ENCODE measurements around the gene EXOC3L1. TPM values are rescaled to one million over a fixed set of nuclear protein-coding genes. Genes with fewer than 3 reads are reported as not detected.

The EXOC3L1 gene
- polyA plus RNA-seq, 5 donors: 7.6 to 14.8 (median 9.4) TPM

GRCh38 chr16:67150047-67150832 is 39.7 kb downstream of the EXOC3L1 start:
- DNase-seq: peak; percentile 83 to 84

- no peak for DNase-seq
These were observed 40.5 kb downstream of the EXOC3L1 start for GRCh38 chr16:67149276-67150046.

- no peak for DNase-seq
These were observed 41.2 kb downstream of the EXOC3L1 start for GRCh38 chr16:67148656-67149275.

- no peak for DNase-seq
These were observed 41.7 kb downstream of the EXOC3L1 start for GRCh38 chr16:67148221-67148620.

GRCh38 chr16:67147437-67148140 is 42.3 kb downstream of the EXOC3L1 start:
- no peak for DNase-seq

- no peak for DNase-seq
These were observed 43.2 kb downstream of the EXOC3L1 start for GRCh38 chr16:67146523-67147357.

- no peak for DNase-seq
These were observed 44.2 kb downstream of the EXOC3L1 start for GRCh38 chr16:67145746-67146145.

GRCh38 chr16:67144943-67145342 is 45.0 kb downstream of the EXOC3L1 start:
- DNase-seq: no peak

- DNase-seq: no peak
These were observed 47.6 kb downstream of the EXOC3L1 start for GRCh38 chr16:67142342-67142741.

GRCh38 chr16:67141391-67141790 is 48.5 kb downstream of the EXOC3L1 start:
- DNase-seq: no peak

GRCh38 chr16:67137605-67138004 is 52.3 kb downstream of the EXOC3L1 start:
- no peak for DNase-seq

Other genes with a start within 250 kb of the EXOC3L1 start
- 1 to 10 TPM; 4.0 to 5.6 (median 4.2) TPM for gene CES3, start 228.9 kb downstream of the EXOC3L1 start, polyA plus RNA-seq (ENCODE audit: insufficient read depth in 1 of 5, insufficient read length in 5 of 5, low replicate concordance in 1 of 5)
- gene CES4A, start 201.5 kb downstream of the EXOC3L1 start, polyA plus RNA-seq (ENCODE audit: insufficient read depth in 1 of 5, insufficient read length in 5 of 5, low replicate concordance in 1 of 5): 10 to 100 TPM in 1 of 5 donors, 1 to 10 TPM in 4; 6.2 to 11.9 (median 7.3) TPM
- 10 to 100 TPM; 55.5 to 65.8 (median 61.0) TPM for gene CBFB, start 161.0 kb downstream of the EXOC3L1 start, polyA plus RNA-seq (ENCODE audit: insufficient read depth in 1 of 5, insufficient read length in 5 of 5, low replicate concordance in 1 of 5)
- gene PHAF1, start 80.2 kb downstream of the EXOC3L1 start, polyA plus RNA-seq (ENCODE audit: insufficient read depth in 1 of 5, insufficient read length in 5 of 5, low replicate concordance in 1 of 5): 10 to 100 TPM; 21.1 to 25.8 (median 23.0) TPM
- 10 to 100 TPM; 16.4 to 30.4 (median 18.7) TPM for gene B3GNT9, start 39.1 kb downstream of the EXOC3L1 start, polyA plus RNA-seq (ENCODE audit: insufficient read depth in 1 of 5, insufficient read length in 5 of 5, low replicate concordance in 1 of 5)
- 10 to 100 TPM in 2 of 5 donors, 1 to 10 TPM in 3; 5.0 to 12.0 (median 7.0) TPM for gene TRADD, start 30.2 kb downstream of the EXOC3L1 start, polyA plus RNA-seq (ENCODE audit: insufficient read depth in 1 of 5, insufficient read length in 5 of 5, low replicate concordance in 1 of 5)
- 1 to 10 TPM; 1.5 to 4.0 (median 3.6) TPM for gene FBXL8, start 30.2 kb downstream of the EXOC3L1 start, polyA plus RNA-seq (ENCODE audit: insufficient read depth in 1 of 5, insufficient read length in 5 of 5, low replicate concordance in 1 of 5)
- 1 to 10 TPM; 3.6 to 5.9 (median 4.4) TPM for gene HSF4, start 25.4 kb downstream of the EXOC3L1 start, polyA plus RNA-seq (ENCODE audit: insufficient read depth in 1 of 5, insufficient read length in 5 of 5, low replicate concordance in 1 of 5)
- 10 to 100 TPM in 4 of 5 donors, 1 to 10 TPM in 1; 9.5 to 17.9 (median 17.0) TPM for gene NOL3, start 19.6 kb downstream of the EXOC3L1 start, polyA plus RNA-seq (ENCODE audit: insufficient read depth in 1 of 5, insufficient read length in 5 of 5, low replicate concordance in 1 of 5)
- gene MATCAP1, start 6.2 kb downstream of the EXOC3L1 start, polyA plus RNA-seq (ENCODE audit: insufficient read depth in 1 of 5, insufficient read length in 5 of 5, low replicate concordance in 1 of 5): 10 to 100 TPM; 50.9 to 64.6 (median 53.7) TPM
- 10 to 100 TPM; 43.8 to 70.5 (median 57.5) TPM for gene E2F4, start 2.0 kb upstream of the EXOC3L1 start, polyA plus RNA-seq (ENCODE audit: insufficient read depth in 1 of 5, insufficient read length in 5 of 5, low replicate concordance in 1 of 5)
- 10 to 100 TPM in 1 of 5 donors, 1 to 10 TPM in 4; 4.6 to 11.0 (median 6.3) TPM for gene ELMO3, start 9.0 kb upstream of the EXOC3L1 start, polyA plus RNA-seq (ENCODE audit: insufficient read depth in 1 of 5, insufficient read length in 5 of 5, low replicate concordance in 1 of 5)
- 10 to 100 TPM; 22.2 to 32.3 (median 24.8) TPM for gene TMEM208, start 37.0 kb upstream of the EXOC3L1 start, polyA plus RNA-seq (ENCODE audit: insufficient read depth in 1 of 5, insufficient read length in 5 of 5, low replicate concordance in 1 of 5)
- 100 to 1,000 TPM; 134 to 279 (median 182) TPM for gene FHOD1, start 57.3 kb upstream of the EXOC3L1 start, polyA plus RNA-seq (ENCODE audit: insufficient read depth in 1 of 5, insufficient read length in 5 of 5, low replicate concordance in 1 of 5)
- 10 to 100 TPM; 15.7 to 21.1 (median 19.4) TPM for gene SLC9A5, start 58.8 kb upstream of the EXOC3L1 start, polyA plus RNA-seq (ENCODE audit: insufficient read depth in 1 of 5, insufficient read length in 5 of 5, low replicate concordance in 1 of 5)
- 10 to 100 TPM; 29.1 to 38.9 (median 31.0) TPM for gene PLEKHG4, start 89.4 kb upstream of the EXOC3L1 start, polyA plus RNA-seq (ENCODE audit: insufficient read depth in 1 of 5, insufficient read length in 5 of 5, low replicate concordance in 1 of 5)
- 10 to 100 TPM in 2 of 5 donors, 1 to 10 TPM in 3; 6.5 to 10.3 (median 8.5) TPM for gene KCTD19, start 136.6 kb upstream of the EXOC3L1 start, polyA plus RNA-seq (ENCODE audit: insufficient read depth in 1 of 5, insufficient read length in 5 of 5, low replicate concordance in 1 of 5)
- gene LRRC36, start 136.7 kb upstream of the EXOC3L1 start, polyA plus RNA-seq (ENCODE audit: insufficient read depth in 1 of 5, insufficient read length in 5 of 5, low replicate concordance in 1 of 5): 10 to 100 TPM; 38.8 to 67.8 (median 55.0) TPM
- gene TPPP3, start 203.4 kb upstream of the EXOC3L1 start, polyA plus RNA-seq (ENCODE audit: insufficient read depth in 1 of 5, insufficient read length in 5 of 5, low replicate concordance in 1 of 5): 100 to 1,000 TPM; 284 to 468 (median 389) TPM
- gene ZDHHC1, start 226.3 kb upstream of the EXOC3L1 start, polyA plus RNA-seq (ENCODE audit: insufficient read depth in 1 of 5, insufficient read length in 5 of 5, low replicate concordance in 1 of 5): 10 to 100 TPM; 14.7 to 28.3 (median 20.0) TPM
- gene HSD11B2, start 241.0 kb upstream of the EXOC3L1 start, polyA plus RNA-seq (ENCODE audit: insufficient read depth in 1 of 5, insufficient read length in 5 of 5, low replicate concordance in 1 of 5): 10 to 100 TPM; 31.9 to 86.2 (median 58.9) TPM

Measured in right lung (tissue), 5 donors.